OCI-M1 (cell line): ENCODE measurements around the gene XIAP.
"Not testable (repeated sequence)": the region's sequence is repeated elsewhere in the genome, so short reads cannot be mapped to it uniquely, and the experiment has no call there.

Source experiments
- DNase-seq: peaks from one replicate; lab custom pipeline; 2025; lab: John Stamatoyannopoulos, UW

The XIAP gene

DNA sequence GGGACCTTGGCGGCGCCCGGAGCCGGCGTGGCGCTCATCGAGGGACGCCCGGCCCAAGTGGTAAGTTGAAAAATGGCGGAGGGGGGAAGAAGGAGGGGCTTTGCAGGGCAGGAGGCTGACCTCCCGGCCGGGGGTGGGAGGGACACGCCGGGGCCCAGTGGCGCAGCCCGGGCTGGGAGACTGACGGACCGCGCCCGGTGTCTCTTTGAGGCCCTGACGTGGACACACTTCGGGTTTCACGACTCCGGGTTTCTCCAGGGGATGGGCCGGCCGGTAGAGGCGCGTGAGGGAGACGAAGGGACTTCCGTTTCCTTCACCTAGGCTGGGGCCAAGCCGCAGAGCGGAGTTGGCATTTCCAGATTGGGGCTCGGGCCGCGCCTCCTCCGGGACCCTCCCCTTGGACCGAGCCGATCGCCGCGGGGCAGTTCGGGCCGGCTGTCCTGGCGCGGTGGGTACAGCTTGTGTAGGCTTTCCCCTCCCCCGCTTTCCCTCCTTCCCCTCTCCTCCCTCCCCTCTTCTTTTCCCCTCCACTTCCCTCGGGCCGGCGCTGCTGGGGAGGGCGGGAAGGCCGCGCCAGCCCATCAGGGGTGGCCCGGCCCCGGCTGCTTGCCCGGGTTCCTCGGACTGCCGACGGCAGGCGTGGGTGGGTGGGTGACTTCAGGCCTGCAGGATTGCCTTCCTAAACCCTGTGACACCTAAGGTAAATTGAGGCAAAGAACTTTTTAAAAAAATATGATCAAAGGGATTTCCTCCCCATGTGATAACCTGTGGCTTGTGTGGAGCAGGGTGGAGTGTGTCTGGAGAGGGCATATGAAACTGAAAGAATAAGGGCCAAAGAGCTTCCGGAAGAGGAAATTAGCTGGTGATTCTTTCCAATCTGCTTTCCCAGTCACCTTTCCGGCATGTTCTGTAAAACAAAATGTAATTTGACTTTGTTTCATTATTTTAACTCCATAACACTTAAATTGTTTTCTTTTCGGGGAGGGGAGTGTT, at the start of gene XIAP:
Gene XIAP (plus strand): TSS at position 208 of the 993 bp plus-strand sequence. CDS start 25,610 bp downstream, outside the sequence.
- DNase-seq = peak; percentile 92

DNA sequence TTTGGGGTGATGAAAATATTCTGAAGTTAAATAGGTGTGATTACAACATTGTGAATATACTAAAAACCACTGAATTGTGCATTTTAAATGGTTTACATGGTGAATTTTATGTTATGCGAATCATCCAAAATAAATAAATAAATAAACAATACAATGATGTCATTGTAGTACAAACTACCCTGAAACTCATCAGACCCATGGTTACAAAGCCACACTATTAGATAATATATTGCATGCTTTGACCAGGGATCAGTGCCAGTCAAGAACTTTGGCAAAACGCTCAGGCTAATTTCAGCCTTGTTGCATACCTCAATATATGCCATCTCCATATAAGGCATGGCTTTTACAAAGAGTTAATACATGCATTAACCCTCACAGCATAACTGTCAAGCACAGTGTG, 45.5 kb upstream of the XIAP start:
- DNase-seq = no peak

DNA sequence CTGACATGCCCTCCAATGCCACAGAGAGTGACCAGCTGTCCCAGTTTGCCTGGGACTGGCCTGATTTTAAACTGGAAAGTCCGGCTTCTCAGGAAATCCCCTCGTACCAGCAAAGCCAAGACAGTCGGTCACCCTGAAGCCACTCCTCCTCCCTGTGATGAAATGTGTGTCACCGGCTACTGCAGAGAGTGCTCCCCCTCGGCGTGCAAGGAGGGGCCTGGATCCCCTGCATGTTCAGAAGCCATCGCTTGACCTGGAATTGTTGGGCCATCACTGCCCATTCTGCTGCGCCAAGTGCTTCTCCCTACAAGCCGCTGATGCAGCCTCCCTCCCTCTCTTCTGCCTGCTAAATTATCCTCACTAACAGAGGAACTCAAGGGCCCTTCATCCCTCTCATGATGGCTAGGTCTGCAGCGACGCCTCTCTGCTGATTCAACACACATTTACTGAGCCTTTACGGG, 44.9 kb upstream of the XIAP start:
- DNase-seq = not testable (repeated sequence)

DNA sequence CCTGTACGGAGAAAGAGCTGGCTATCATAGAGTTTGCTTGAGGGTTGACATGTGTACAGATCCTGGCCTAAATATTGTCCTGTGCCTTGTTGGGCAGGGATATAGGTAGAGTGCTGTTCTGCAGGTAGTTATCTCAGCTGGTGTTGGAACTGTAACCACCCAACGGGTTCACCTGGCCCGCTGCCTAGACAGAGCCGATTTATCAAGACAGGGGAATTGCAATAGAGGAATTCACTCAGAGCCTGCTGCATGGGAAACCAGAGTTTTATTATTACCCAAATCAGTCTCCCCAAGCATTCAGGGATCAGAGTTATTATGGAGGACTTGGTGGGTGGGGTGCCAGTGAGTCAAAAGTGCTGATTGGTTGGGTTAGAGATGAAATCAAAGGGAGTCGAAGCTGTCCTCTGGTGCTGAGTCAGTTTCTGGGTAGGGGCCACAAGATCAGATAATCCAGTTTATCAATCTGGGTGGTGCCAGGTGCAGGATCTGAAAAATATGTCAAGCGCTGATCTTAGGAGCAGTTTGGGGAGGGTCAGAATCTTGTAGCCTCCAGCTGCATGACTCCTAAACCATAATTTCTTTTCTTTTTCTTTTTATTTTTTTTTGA, 42.5 kb upstream of the XIAP start:
- no peak for DNase-seq

DNA sequence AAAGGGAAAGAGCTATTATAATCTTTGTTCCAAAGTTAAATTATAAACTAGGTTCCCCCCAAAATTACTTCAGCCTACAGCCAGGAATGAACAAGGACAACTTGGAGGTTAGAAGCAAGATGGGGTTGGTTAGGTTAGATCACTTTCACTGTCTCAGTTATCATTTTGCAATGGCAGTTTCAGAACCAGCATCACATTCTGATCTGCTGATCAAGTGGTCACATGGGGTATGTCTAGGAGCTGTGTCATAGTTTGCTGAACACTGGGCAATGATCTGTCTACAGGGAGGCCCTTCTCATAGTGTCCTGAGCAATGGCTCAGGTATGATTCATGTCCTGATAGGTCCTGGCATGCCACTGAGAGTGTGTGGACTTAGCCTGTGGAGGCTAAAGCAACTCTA, 41.6 kb upstream of the XIAP start:
- no peak for DNase-seq

DNA sequence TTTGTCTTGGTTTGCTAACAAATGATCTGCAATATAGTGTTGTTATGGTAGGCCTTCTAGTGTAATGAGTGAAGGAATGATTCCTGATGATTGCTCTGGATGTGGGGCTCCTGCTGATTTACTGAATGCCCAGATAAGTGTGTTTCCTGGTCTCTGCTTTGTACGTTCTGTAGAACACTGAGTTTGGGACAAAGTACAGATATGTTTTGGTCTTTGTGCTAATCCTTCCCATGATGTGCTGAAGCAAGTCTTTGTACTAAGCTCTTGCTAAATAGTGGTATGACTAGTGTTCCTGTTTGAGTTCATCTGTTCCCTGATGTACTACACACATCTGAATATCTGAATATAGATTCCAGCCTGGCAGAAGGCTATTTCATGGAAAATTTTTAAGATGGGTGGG, 36.9 kb upstream of the XIAP start:
- DNase-seq = no peak

DNA sequence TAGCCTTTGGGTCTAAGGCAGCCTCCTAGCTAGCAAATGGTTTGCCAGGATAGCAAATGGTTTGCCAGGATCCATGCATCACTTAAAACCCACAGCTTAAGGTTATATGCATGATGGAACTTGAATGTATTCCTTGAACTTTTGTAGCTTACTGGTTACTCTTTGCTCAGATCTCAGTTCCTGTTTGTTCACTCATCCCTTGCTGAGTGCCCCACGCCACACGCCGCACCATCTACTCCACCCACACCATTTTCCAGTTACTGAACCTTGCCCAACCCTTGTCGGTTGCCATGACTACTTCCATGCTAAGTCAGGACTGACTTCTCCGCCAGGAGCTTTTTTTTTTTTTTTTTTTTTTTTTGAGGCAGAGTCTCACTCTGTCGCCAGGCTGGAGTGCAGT, 29.5 kb upstream of the XIAP start:
- peak; percentile 10 for DNase-seq

DNA sequence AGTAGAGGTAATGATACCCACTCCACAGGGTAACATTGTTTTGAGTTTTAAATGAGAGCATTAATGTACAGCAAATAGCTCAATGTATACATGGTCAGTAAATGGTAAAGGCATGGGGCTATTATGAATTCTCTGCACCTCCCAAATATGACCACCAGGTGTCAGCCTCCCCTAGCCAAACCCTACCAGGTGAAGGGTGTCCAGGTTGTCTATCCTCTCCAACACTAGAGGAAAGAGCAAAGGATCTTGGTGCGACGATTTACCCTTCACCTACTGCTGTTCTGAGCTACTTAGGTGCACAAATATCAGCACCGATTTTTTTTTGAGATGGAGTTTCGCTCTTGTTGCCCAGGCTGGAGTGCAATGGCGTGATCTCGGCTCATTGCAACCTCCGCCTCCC, 26.5 kb upstream of the XIAP start:
- peak; percentile 81 for DNase-seq

DNA sequence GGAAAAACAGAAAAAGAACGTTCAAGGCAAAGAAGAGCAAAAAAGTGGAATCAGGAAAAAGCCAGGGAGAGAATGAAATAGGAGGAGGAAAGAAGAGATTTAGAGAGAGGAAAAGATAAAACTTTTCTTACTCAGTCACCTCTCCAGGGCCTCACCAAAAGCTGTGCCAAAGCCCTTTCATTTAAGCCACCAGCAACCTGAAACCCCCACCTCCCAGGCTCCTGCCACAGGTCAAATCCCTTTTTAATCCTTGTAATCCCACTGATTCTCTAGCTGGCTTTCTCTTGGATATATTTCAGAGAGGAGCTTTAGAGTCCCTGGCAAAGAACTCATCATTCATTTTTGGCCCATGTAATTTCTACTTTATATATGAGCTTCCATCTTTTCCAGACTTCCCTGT, 25.7 kb upstream of the XIAP start:
- DNase-seq = no peak

DNA sequence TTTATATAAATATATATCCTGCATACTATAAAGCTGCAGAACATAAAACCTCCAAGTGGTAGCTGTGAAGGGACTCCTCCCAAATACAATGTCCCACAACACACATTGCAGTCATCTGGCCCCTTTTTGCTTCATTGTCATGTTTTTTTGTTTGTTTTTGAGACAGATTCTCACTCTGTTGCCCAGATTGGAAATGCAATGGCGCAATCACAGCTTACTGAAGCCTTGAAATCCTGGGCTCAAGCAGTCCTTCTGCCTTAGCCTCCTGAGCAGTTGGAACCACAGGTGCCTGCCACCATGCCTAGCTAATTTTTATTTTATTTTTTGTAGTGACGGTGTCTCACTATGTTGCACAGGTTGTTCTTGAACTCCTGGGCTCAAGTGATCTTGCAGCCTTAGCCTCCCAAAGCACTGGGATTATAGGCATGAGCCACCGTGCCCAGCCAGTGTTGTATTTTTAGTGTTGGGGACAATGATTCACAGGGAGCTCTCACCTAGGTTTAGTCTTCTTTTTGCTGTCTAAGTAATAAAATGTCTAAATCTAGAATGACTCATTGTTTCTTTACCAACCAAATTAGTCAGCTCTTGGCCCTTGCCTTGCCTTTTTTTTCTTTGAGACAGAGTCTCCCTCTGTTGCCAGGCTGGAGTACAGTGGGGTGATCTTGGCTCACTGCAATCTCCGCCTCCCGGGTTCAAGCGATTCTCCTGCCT, 24.0 kb upstream of the XIAP start:
- no peak for DNase-seq

DNA sequence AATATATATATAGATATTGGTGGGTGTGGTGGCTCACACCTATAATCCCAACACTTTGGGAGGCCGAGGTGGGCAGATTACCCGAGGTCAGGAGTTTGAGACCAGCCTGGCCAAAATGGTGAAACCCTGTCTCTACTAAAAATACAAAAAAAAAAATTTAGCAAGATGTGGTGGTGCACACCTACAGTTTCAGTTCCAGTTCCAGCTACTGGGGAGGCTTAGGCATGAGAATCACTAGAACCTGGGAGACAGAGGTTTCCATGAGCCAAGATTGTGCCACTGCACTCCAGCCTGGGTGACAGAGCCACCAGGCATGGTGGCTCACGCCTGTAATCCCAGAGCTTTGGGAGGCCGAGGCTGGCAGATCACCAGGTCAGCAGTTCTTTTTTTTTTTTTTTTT, 14.7 kb upstream of the XIAP start:
- DNase-seq = not testable (repeated sequence)

DNA sequence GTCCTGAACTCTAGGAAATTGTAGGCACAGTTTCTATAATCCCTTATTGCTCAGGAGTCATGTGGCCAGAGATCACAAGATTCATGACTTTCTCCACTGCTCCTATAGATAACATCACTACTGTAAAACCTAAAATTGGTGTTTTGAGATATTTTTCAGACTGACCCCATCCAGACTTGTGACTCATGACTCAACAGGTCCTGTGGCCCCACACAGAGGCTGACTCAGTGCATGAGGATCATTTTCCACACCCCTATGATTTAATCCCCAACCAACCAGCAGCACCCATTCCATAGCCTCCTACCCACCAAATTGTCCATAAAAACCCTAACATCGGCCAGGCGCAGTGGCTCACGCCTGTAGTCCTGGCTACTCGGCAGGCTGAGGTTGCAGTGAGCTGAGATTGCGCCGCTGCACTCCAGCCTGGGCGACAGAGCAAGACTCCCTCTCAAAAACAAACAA, 13.2 kb upstream of the XIAP start:
- peak; percentile 38 for DNase-seq

DNA sequence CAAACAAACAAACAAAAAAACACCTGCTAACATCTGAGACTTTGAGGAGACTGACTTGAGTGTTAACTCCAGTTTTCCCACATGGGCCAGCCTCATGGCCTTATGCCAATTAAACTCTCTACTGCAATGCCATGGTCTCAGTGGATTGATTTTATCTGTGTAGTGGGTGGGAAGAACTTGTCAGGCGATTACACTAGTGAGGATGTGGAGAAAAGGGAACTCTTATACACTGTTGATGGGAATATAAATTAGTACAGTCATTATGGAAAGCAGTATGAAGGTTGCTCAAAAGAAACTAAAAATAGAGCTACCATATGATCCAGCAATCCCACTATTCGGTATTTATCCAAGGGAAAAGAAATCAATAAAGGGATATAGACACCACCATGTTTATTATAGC, 12.8 kb upstream of the XIAP start:
- peak; percentile 15 for DNase-seq

DNA sequence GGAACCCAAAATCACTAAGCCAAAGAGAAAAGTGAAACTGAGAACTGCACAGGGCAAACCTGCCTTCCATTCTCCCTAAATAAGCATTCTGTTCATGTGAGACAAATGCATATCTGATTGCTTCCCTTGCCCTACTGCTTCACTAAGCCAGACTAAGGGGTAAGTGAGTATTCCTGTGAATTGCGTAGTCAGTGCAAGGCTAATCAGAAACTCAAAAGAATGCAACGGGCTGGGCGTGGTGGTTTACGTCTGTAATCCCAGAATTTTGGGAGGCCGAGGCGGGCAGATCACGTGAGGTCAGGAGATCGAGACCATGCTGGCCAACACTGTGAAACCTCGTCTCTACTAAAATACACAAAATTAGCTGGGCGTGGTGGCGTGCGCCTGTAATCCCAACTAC, 10.8 kb upstream of the XIAP start:
- no peak for DNase-seq

DNA sequence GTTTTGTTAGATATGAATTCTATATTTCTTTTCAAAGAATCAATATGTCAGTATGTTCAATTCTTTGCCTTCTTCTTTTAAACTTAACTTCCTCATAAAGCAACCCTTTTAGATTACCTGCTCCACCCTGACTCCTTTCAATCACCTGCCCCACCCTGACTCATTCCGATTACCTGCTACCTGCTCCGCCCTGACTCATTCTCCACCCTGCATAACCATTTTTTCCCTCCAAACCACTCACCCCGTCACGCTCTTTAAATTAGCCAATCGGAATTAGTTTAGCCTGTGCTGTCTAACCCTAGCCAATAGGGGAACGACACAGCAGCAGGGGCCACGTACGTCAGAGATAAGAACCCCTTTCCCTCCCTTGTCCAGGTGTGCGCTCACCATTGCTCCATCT, 9.9 kb upstream of the XIAP start:
- not testable (repeated sequence) for DNase-seq

DNA sequence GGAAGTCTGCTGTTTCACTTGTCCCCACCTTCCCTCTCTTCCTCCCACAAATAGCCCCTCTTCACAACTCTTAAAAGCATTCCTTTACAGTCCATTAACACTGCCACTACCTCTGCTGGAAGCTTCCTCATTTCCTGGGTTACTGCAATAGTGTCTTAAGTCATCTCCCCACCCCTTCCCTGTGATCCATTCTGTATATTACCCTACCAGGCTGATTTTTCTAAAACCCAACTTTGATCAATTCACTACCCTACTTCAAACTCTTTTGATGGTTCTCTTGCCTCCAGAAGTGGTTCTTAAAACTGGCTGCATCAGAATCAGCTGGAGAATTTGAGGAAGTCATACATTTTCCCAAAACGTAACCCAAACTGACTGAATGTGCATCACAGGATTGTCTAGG, 8.8 kb upstream of the XIAP start:
- DNase-seq = peak; percentile 23

DNA sequence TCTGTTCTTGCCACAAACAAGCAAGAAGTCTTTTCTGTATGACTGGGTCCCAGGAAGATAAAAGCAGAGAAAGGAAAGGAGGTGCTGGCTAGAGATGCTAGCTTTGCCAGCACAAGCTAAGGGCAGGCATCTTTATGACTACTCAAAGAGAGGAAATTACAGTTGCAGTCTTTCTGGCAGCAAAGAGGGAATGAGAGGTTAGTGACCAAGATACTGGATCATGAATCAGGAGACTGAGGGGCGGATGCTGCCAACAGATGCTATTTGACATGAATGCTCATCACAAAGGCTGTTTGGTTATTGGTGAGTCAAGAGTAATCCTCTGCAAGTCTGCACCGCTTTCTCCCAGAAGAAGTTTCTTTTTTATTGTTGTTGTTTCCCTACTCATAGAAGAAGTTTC, 5.5 kb upstream of the XIAP start:
- no peak for DNase-seq

DNA sequence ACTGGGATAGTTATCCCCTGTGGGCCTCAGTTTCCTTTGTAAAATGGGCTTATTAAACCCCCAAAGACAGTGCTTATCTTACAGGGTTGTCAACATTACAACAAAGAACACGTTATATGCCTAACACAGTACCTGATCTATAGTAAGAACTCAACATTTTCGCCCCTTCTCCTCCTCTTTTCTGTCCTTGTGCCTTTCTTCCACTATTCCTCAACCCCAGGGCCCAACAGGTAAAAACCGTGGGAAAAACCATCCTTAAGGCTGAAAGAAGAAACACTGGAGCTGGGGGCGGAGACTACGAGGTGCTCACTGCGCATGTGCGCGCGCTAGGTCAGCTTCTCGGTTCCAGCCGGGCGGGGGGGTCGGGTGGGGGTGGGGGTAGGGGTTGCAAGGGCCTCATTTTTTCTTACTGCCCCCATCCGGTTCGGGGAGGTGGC, 426 bp upstream of the XIAP start:
- DNase-seq = no peak

DNA sequence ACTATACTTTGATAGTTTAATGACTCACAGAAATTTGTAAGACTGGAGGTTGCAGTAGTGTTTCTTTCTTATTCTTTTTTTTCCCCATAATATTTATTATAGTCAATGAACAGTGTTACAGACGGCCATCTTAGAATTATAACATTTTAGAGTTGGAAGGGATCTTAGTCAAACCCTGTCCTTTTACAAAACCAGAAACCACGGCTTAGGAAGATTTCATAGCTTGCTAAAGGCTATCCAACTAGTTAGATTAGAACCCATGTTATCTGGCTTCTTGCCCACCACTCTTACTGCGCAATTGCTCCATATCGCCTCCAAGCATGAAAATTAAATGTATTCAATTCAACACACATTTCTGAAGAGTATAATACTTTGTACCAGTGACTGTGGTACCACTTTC, 1.1 kb downstream of the XIAP start:
- DNase-seq = peak; percentile 58

DNA sequence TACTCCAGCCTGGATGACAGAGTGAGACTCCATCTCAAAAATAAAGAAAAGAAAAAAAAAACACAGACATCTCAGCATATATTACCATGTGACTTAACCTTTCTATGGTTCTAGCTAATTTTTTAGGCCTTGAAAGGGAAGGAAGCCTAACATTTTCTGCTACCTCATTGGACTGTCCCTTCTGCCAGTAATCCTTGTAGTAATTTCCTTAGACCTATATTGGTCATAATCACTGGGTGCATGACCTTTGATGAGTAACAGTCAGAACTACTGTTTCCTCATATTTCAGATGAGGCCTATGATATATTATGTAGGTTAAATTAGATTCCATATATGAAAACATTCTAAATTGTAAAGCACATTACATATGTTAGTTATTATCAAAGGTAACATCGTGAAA, 9.6 kb downstream of the XIAP start:
- DNase-seq = peak; percentile 3

DNA sequence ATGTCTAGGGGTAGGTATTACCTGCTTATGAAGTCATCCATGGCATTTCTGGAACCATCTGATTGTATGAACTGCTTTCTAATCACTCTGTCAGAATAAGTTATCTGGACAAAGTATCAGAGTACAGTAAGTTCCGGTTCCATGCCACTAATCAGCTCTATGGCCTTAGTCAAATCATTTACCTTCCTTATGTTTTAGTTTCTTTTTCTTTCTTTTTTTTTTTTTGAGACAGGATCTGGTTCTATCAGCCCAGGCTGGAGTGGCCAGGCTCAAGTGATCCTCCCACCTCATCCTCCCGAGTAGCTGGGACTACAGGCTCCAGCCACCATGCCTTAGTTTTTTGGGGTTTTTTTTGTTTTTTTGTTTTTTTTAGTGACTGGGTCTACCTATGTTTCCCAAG, 11.5 kb downstream of the XIAP start:
- DNase-seq = peak; percentile 14

DNA sequence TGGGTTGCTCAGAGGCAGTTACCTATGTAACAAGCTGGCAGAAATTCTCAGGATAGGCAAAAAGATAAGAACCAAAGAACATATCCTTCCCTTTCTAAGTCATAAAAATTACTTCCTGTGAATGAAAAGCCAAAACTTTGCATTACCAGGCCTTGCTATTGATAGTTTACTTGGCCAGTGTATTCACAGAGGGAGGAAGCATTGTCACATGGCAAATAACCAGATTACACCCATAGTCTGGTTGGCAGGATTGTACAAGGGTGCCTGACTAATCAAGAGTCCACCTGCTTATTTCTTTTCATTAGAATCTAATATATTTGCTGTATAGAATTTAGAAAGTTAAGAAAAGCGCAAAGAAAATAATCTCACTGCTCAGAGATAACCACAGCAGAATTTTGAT, 14.1 kb downstream of the XIAP start:
- no peak for DNase-seq
